B cell (primary cell): ENCODE measurements around the gene CPEB3. TPM values are rescaled to one million over a fixed set of nuclear protein-coding genes. Genes with fewer than 3 reads are reported as not detected.

ENCODE experiments used
- ATAC-seq: fragments of 200-7000 bp; cut with Tn5 transposase; one replicate; pipeline ENCODE4 v1.10.0; 2021; ENCODE audit warnings: low read depth, mild to moderate bottlenecking, moderate number of reproducible peaks, moderate library complexity
- CTCF ChIA-PET: fragments of 350-600 bp; sonication (Branson Sonifier 250); formaldehyde crosslinking; loops from one replicate; lab custom pipeline; 2021; ENCODE audit warnings: antibody characterized with exemption, inconsistent platforms; lab: Charles Lee
- POLR2A ChIA-PET: fragments of 350-600 bp; sonication (Branson Sonifier 250); formaldehyde crosslinking; loops from one replicate; lab custom pipeline; 2021; ENCODE audit warnings: antibody characterized with exemption; lab: Charles Lee
- DNase-seq: peaks from one replicate; pipeline ENCODE4 v3.0.0; 2013
- H2AFZ ChIP-seq: 2 replicates; pipeline ENCODE4 v1.6.1; 2012; ENCODE audit warnings: mild to moderate bottlenecking, low read depth, low read length; ENCODE audit not compliant: insufficient read depth, poor library complexity, severe bottlenecking
- H3K27ac ChIP-seq, 2 donors: 1 replicate in 1 of 2; 2 replicates in 1 of 2; pipeline ENCODE4 v1.5.1; 2012 to 2013; ENCODE audit warnings: low read length in 2 of 2, mild to moderate bottlenecking in 2 of 2, moderate library complexity in 1 of 2
- H3K27me3 ChIP-seq, 4 experiments: fragments of 200-600 bp in 1 of 4; sonication (generic) in 1 of 4; replicated peaks in 1 of 4; 1 replicate in 2 of 4; 2 replicates in 2 of 4; pipeline versions ENCODE4 v1.6.1 to v1.7.0; 2013 to 2016; ENCODE audit warnings: low read length in 3 of 4, mild to moderate bottlenecking in 2 of 4, mixed read lengths in 1 of 4, moderate library complexity in 1 of 4; ENCODE audit not compliant: insufficient read depth in 4 of 4, control insufficient read depth in 3 of 4; ENCODE audit errors: control extremely low read depth in 1 of 4
- H3K36me3 ChIP-seq, 2 experiments: replicated peaks in 1 of 2; 1 replicate in 1 of 2; 2 replicates in 1 of 2; pipeline versions ENCODE4 v1.6.1 to v1.7.1; 2013; ENCODE audit warnings: low read length in 1 of 2; ENCODE audit not compliant: insufficient read depth in 2 of 2, control insufficient read depth in 1 of 2; ENCODE audit errors: control extremely low read depth in 1 of 2, extremely low read depth in 1 of 2
- H3K4me1 ChIP-seq, 2 donors: fragments of 200-600 bp in 1 of 2; sonication (generic) in 1 of 2; 1 replicate in 1 of 2; 2 replicates in 1 of 2; pipeline versions ENCODE4 v1.5.1 to v1.6.1; 2013 to 2017; ENCODE audit warnings: low read length in 2 of 2; ENCODE audit not compliant: control insufficient read depth in 2 of 2, insufficient read depth in 2 of 2
- H3K4me2 ChIP-seq: replicated peaks from 2 replicates; pipeline ENCODE3; 2012; ENCODE audit warnings: mild to moderate bottlenecking, low read depth, low read length; ENCODE audit not compliant: poor library complexity, severe bottlenecking
- H3K4me3 ChIP-seq, 5 experiments: fragments of 200-600 bp in 1 of 5; sonication (generic) in 1 of 5; 1 replicate in 3 of 5; 2 replicates in 2 of 5; pipeline versions ENCODE4 v1.5.1 to v1.7.0; 2011 to 2016; ENCODE audit warnings: low read length in 4 of 5, mild to moderate bottlenecking in 4 of 5, low read depth in 2 of 5, control low read depth in 1 of 5, moderate library complexity in 1 of 5; ENCODE audit not compliant: insufficient read depth in 1 of 5; ENCODE audit errors: control extremely low read depth in 1 of 5, extremely low read depth in 1 of 5
- H3K79me2 ChIP-seq: fragments of 200-600 bp; sonication (generic); one replicate; pipeline ENCODE4 v1.6.0; 2016; ENCODE audit warnings: low read length; ENCODE audit not compliant: control insufficient read depth, insufficient read depth
- H3K9ac ChIP-seq: fragments of 200-600 bp; sonication (generic); 2 replicates; pipeline ENCODE4 v1.6.1; 2017; ENCODE audit warnings: mild to moderate bottlenecking, low read length, moderate library complexity
- H3K9me3 ChIP-seq, 3 donors: one replicate each; pipeline versions ENCODE4 v1.6.1 to v1.7.1; 2013; ENCODE audit warnings: low read length in 2 of 3; ENCODE audit not compliant: control insufficient read depth in 2 of 3, insufficient read depth in 1 of 3; ENCODE audit errors: control extremely low read depth in 1 of 3
- H4K20me1 ChIP-seq: 2 replicates; pipeline ENCODE4 v1.6.0; 2012; ENCODE audit warnings: mild to moderate bottlenecking, low read length; ENCODE audit not compliant: insufficient read depth, control insufficient read depth, poor library complexity, severe bottlenecking
- H3K27ac Mint-ChIP-seq: one replicate; pipeline ENCODE4 v1.8.0; 2021; ENCODE audit warnings: mixed read lengths
- H3K27me3 Mint-ChIP-seq: one replicate; pipeline ENCODE4 v1.8.0; 2021; ENCODE audit warnings: mixed read lengths
- H3K4me1 Mint-ChIP-seq: one replicate; pipeline ENCODE4 v1.8.0; 2021; ENCODE audit warnings: mixed read lengths
- H3K4me3 Mint-ChIP-seq: one replicate; pipeline ENCODE4 v1.8.0; 2021; ENCODE audit warnings: mixed read lengths
- H3K9me3 Mint-ChIP-seq: one replicate; pipeline ENCODE4 v1.8.0; 2022; ENCODE audit warnings: mixed read lengths; ENCODE audit not compliant: insufficient read depth
- EZH2 ChIP-seq: IDR thresholded peaks from 2 replicates; pipeline ENCODE4 v1.6.1; 2012; ENCODE audit warnings: borderline replicate concordance, low read depth, mild to moderate bottlenecking, moderate library complexity, low read length; ENCODE audit not compliant: insufficient read depth, poor library complexity, severe bottlenecking
- WGBS: methylation state at CpG from one replicate; pipeline ENCODE4 v1.1.5; 2013; ENCODE audit warnings: missing lambda C conversion rate; ENCODE audit not compliant: insufficient coverage; 5-methylcytosine and 5-hydroxymethylcytosine counted together
- intact Hi-C: fragments of 100-400 bp; cut with micrococcal nuclease; formaldehyde crosslinking; loops from one replicate; pipeline ENCODE4 v1.10.0; 2022
- polyA plus RNA-seq: library from polyadenylated mRNA; depleted of rRNA; stranded (reverse); fragments of >200 nt; gene quantifications from 2 replicates; pipeline ENCODE4 v1.2.3, GENCODE V29; 2012
- total RNA-seq, 2 donors: library from RNA; stranded (reverse); fragments of 120-200 nt in 1 of 2; gene quantifications; 1 replicate in 1 of 2; 2 replicates in 1 of 2; pipeline versions ENCODE4 v1.2.3 to v1.2.4, GENCODE V29; 2013 to 2022
- TF ChIP-seq, protein P1 (sequence below): fragments of 200-600 bp; IDR thresholded peaks from one replicate; pipeline ENCODE4 v1.8.0; 2022; ENCODE audit warnings: antibody characterized with exemption, mild to moderate bottlenecking

Gene CPEB3
- total and polyA plus RNA-seq, 2 donors (not counting 1 experiment from before 2014, with no cell fraction given), result 1.6 to 6.7 TPM

DNA sequence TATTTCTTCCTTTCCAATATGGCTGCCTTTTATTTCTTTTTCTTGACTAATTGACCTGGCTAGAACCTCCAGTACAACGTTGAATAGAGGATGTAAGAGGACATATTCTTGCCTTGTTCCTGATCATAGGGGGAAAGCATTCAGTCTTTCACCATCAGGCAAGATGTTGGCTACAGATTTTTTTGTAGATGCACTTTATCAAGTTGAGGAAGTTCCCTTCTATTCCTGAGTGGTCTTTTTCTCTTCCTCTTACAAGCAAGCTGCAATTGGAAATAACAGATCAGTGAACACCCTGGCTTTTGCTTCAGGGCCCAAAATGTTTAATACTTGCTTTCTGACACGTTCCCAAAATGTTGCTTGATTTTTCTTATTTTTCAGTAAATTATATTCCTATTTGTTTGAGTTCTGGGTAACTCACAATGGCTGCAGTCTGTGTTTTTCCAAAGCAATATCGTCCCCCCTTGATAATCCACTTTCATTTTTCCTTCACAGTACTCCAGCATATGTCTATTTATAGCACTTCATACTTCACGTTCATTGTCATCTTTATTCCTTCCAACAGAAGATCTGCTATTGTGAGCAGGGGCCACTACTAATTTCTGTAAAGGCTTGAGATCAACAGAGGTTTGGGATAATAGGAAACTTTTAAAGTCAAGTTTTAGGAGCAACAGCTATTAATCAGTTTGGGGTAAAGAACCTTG, 11.7 kb downstream of the CPEB3 start:
- H3K9me3 ChIP-seq, result no peaks in the 10 kb centered on the region
- intact Hi-C loops, result no loop called here
- H3K9me3 Mint-ChIP-seq, result no peaks in the 10 kb centered on the region
- peaks cover 35% of the 10 kb centered on the region for H3K79me2 ChIP-seq
- CTCF ChIA-PET, result interaction anchor here (1.7 kb wide), 1 partner anchor 11 kb away, joined by 5 read pairs; the partner anchor contains the start of genes CPEB3 and MARCHF5
- no peak overlapping the region for H2AFZ ChIP-seq
- H3K4me2 ChIP-seq, result no peak overlapping the region
- no peaks in the 10 kb centered on the region for H3K27me3 Mint-ChIP-seq
- WGBS, result no CpG with 5 or more reads among the region's 4 CpGs
- H3K36me3 ChIP-seq, result no peaks in the 10 kb centered on the region
- no peaks in the 10 kb centered on the region for H3K27me3 ChIP-seq
- peaks cover 1 to 3% of the 10 kb centered on the region in 2 donors for H3K4me1 ChIP-seq
- no peak overlapping the region for H3K27ac Mint-ChIP-seq
- peaks cover 3% of the 10 kb centered on the region for H3K4me1 Mint-ChIP-seq
- H4K20me1 ChIP-seq, result no peaks in the 10 kb centered on the region
- POLR2A ChIA-PET, result no interaction called here
- no peak overlapping the region for H3K9ac ChIP-seq
- H3K4me3 ChIP-seq, result no peak overlapping the region
- no peak overlapping the region for H3K4me3 Mint-ChIP-seq
- ATAC-seq (no peak), DNase-seq (no peak)
- H3K27ac ChIP-seq, result no peak overlapping the region
- no peak for TF ChIP-seq EZH2
- TF ChIP-seq, protein P1, sequence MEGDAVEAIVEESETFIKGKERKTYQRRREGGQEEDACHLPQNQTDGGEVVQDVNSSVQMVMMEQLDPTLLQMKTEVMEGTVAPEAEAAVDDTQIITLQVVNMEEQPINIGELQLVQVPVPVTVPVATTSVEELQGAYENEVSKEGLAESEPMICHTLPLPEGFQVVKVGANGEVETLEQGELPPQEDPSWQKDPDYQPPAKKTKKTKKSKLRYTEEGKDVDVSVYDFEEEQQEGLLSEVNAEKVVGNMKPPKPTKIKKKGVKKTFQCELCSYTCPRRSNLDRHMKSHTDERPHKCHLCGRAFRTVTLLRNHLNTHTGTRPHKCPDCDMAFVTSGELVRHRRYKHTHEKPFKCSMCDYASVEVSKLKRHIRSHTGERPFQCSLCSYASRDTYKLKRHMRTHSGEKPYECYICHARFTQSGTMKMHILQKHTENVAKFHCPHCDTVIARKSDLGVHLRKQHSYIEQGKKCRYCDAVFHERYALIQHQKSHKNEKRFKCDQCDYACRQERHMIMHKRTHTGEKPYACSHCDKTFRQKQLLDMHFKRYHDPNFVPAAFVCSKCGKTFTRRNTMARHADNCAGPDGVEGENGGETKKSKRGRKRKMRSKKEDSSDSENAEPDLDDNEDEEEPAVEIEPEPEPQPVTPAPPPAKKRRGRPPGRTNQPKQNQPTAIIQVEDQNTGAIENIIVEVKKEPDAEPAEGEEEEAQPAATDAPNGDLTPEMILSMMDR, result no peak

DNA sequence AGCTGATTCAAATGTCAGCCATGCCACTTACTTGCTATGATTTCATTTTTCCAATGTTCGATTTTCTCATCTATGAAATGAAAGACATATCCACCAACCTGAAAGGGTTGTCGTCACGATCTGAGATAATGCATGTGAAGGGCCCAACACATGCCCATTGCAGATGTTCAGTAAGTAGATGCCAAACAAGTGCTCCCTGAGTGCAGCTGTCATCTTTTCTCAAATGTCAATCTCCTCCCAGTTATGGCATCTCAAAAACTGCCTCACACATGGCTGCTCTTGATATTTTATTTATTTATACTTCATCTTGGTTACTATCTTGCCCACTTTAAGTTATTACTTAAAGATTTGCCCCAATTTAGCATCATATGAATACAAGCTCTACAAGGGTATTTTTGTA, 16.8 kb downstream of the CPEB3 start:
- no peak for ATAC-seq

More for the DNA sequence above, 16.8 kb downstream of the CPEB3 start:
- Histone ChIP-seq H4K20me1 (no peaks in the 10 kb centered on the region), H3K4me2 (no peak overlapping the region), H3K4me3 (no peak overlapping the region), H3K27me3 (no peaks in the 10 kb centered on the region), H3K79me2 (peaks cover 6% of the 10 kb centered on the region), H3K27ac (no peak overlapping the region), H3K36me3 (no peaks in the 10 kb centered on the region), H2AFZ (no peak overlapping the region), H3K9me3 (no peaks in the 10 kb centered on the region), H3K9ac (no peak overlapping the region), H3K4me1 (no peaks in the 10 kb centered on the region)
- intact Hi-C loops, result no loop called here
- H3K27ac Mint-ChIP-seq, result no peak overlapping the region
- DNase-seq, result no peak
- TF ChIP-seq EZH2, result no peak
- TF ChIP-seq, protein P1, result no peak
- no peaks in the 10 kb centered on the region for H3K9me3 Mint-ChIP-seq
- H3K4me3 Mint-ChIP-seq, result no peak overlapping the region
- ChIA-PET POLR2A (no interaction called here), CTCF (interaction anchor here (0.5 kb wide), 1 partner anchor 1225 kb away, joined by 3 read pairs; no protein-coding TSS in a partner anchor)
- 93% methylated on average over 3 of the region's 3 CpGs for WGBS
- no peaks in the 10 kb centered on the region for H3K27me3 Mint-ChIP-seq
- H3K4me1 Mint-ChIP-seq, result no peaks in the 10 kb centered on the region
